PC-9 (cell line): ENCODE measurements around the gene WDR44.

Experiments
- EZH2 ChIP-seq: fragments of 200-600 bp; sonication (generic); IDR thresholded peaks from 2 replicates; pipeline ENCODE4 v1.8.0; 2017; ENCODE audit warnings: antibody characterized with exemption, low read depth
- TF ChIP-seq, protein P1 (sequence below): fragments of 200-600 bp; sonication (generic); conservative IDR thresholded peaks from 2 replicates; pipeline ENCODE4 v1.6.1; 2017; ENCODE audit warnings: mixed run types, antibody characterized with exemption, mild to moderate bottlenecking, moderate library complexity

DNA sequence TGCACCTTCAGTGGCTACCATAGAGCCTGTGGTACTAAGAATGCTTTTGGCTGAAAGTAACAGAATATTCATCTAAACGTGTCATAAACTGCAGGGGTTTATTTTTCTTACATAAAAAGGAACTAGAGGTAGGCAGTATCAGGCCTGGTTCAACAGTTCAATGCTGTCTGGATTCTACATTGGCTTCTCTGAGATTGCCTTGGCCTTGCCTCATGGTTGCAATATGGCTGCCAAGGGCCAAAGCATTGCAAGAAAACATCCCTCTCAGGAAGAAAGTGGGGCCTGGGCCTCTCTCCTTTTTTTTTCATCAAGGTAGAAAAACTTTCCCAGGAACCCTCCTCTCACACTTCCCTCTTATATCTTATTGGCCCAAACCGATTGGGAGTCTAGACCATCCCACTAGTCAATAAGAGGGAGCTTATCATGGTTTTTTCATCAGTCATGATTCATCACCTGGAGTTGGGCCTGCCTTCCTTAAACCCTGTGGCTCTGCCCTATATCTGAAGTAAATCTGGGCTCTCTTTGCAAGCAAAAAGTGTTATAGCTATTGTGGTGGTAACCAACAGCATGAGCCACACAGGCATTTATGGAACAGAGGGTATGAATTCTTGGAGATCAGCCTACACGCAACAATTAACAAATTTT is 147.9 kb downstream of the WDR44 start:
- TF ChIP-seq, protein P1, sequence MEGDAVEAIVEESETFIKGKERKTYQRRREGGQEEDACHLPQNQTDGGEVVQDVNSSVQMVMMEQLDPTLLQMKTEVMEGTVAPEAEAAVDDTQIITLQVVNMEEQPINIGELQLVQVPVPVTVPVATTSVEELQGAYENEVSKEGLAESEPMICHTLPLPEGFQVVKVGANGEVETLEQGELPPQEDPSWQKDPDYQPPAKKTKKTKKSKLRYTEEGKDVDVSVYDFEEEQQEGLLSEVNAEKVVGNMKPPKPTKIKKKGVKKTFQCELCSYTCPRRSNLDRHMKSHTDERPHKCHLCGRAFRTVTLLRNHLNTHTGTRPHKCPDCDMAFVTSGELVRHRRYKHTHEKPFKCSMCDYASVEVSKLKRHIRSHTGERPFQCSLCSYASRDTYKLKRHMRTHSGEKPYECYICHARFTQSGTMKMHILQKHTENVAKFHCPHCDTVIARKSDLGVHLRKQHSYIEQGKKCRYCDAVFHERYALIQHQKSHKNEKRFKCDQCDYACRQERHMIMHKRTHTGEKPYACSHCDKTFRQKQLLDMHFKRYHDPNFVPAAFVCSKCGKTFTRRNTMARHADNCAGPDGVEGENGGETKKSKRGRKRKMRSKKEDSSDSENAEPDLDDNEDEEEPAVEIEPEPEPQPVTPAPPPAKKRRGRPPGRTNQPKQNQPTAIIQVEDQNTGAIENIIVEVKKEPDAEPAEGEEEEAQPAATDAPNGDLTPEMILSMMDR, result no peak
- TF ChIP-seq EZH2, result no peak
